Upper lobe of left lung (tissue), 4 donors: ENCODE results near the gene OR2L3.

Experiments
- CTCF ChIP-seq, 6 experiments: fragments of 450-650 bp in 4 of 6; fragments of 200-600 bp in 2 of 6; sonication (generic) in 2 of 6; IDR thresholded peaks; one replicate each; pipeline ENCODE4 v1.5.1; 2016 to 2019; ENCODE audit warnings: antibody characterized with exemption in 6 of 6
- POLR2A ChIP-seq, 4 donors: fragments of 450-650 bp; IDR thresholded peaks; one replicate each; pipeline ENCODE4 v1.5.1; 2016 to 2017; ENCODE audit warnings: antibody characterized with exemption in 4 of 4, mild to moderate bottlenecking in 2 of 4

GRCh38 chr1:248098529-248098928 lies 51.9 kb downstream of the OR2L3 start:
- no peak for TF ChIP-seq CTCF (IDR thresholded peaks at IDR 0.05)
- no peak for TF ChIP-seq POLR2A (IDR thresholded peaks at IDR 0.05)
